ENCODE measurements around the gene GTPBP2. TPM values are rescaled to one million over a fixed set of nuclear protein-coding genes. Genes with fewer than 3 reads are reported as not detected.

GTPBP2 gene
- total and polyA plus RNA-seq, 10 of the 15 experiments (the other 5 are each of a cell fraction or from before 2014, with no cell fraction given): 5.9 to 63.4 (median 39.8) TPM

- no peak for TF ChIP-seq ZNF592 (IDR thresholded peaks at IDR 0.05)
- no peak for TF ChIP-seq MYC (IDR thresholded peaks at IDR 0.05; ENCODE audit: insufficient read depth, insufficient read length, insufficient replicate concordance, low read length, severe bottlenecking)
- TF ChIP-seq HDGF (IDR thresholded peaks at IDR 0.05): peak; percentile 82
- 0 out of 4 replicates have a peak, but pooled peaks of 1 of the 2 experiments have one; percentile 18 for TF ChIP-seq EP300 (IDR thresholded peaks at IDR 0.05; ENCODE audit: borderline replicate concordance in 1 of 2, control insufficient read depth in 1 of 2, low read depth in 2 of 2, low read length in 2 of 2)
- TF ChIP-seq CHD1 (IDR thresholded peaks at IDR 0.05; ENCODE audit: low read depth, low read length): 0 out of 2 replicates have a peak, but pooled peaks have one; percentile 73
- TF ChIP-seq ZNF207 (IDR thresholded peaks at IDR 0.05; ENCODE audit: borderline replicate concordance): no peak
- 0 out of 2 replicates have a peak, but pooled peaks have one; percentile 25 for TF ChIP-seq POLR2AphosphoS2 (IDR thresholded peaks at IDR 0.05; ENCODE audit: low read depth, low read length)
- no peak for TF ChIP-seq BMI1 (IDR thresholded peaks at IDR 0.05; ENCODE audit: borderline replicate concordance)
- TF ChIP-seq USF2 (IDR thresholded peaks at IDR 0.05; ENCODE audit: borderline replicate concordance, low read depth, low read length): no peak
- peak; percentile 14; the same call in 1 of the 2 replicates for TF ChIP-seq CREM (IDR thresholded peaks at IDR 0.05; ENCODE audit: low read depth)
Measured at GRCh38 chr6:43628393-43629103, 516 bp downstream of the GTPBP2 start (continued).

Data from GM12878 (cell line).